ENCODE data around the gene ZNF580.

GRCh38 chr19:55613930-55614710 lies 26.7 kb upstream of the ZNF580 start:
- TF ChIP-seq CTCF (IDR thresholded peaks at IDR 0.05), result no peak
- no peak for TF ChIP-seq POLR2A (IDR thresholded peaks at IDR 0.05)
